NB4 (cell line): Measurements from ENCODE around the gene PDE11A.

Experiments
- POLR2A ChIP-seq: IDR thresholded peaks from 2 replicates; pipeline ENCODE4 v1.6.1; 2011; ENCODE audit warnings: mild to moderate bottlenecking; ENCODE audit not compliant: insufficient read length; ENCODE audit errors: extremely low read depth
- TF ChIP-seq, protein P1 (sequence below): IDR thresholded peaks from one replicate; pipeline ENCODE4 v1.5.1; 2012; ENCODE audit warnings: low read depth, low read length

GRCh38 chr2:177908824-177909223, 163.8 kb downstream of the PDE11A start:
- TF ChIP-seq, protein P1, sequence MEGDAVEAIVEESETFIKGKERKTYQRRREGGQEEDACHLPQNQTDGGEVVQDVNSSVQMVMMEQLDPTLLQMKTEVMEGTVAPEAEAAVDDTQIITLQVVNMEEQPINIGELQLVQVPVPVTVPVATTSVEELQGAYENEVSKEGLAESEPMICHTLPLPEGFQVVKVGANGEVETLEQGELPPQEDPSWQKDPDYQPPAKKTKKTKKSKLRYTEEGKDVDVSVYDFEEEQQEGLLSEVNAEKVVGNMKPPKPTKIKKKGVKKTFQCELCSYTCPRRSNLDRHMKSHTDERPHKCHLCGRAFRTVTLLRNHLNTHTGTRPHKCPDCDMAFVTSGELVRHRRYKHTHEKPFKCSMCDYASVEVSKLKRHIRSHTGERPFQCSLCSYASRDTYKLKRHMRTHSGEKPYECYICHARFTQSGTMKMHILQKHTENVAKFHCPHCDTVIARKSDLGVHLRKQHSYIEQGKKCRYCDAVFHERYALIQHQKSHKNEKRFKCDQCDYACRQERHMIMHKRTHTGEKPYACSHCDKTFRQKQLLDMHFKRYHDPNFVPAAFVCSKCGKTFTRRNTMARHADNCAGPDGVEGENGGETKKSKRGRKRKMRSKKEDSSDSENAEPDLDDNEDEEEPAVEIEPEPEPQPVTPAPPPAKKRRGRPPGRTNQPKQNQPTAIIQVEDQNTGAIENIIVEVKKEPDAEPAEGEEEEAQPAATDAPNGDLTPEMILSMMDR: no peak
- no peak for TF ChIP-seq POLR2A
